B cell (primary cell): Measurements from ENCODE around the gene PPP1R2C. TPM values are rescaled to one million over a fixed set of nuclear protein-coding genes. Genes with fewer than 3 reads are reported as not detected.

Experiments used
- ATAC-seq: fragments of 200-7000 bp; cut with Tn5 transposase; one replicate; pipeline ENCODE4 v1.10.0; 2021; ENCODE audit warnings: low read depth, mild to moderate bottlenecking, moderate number of reproducible peaks, moderate library complexity
- CTCF ChIA-PET: fragments of 350-600 bp; sonication (Branson Sonifier 250); formaldehyde crosslinking; loops from one replicate; lab custom pipeline; 2021; ENCODE audit warnings: antibody characterized with exemption, inconsistent platforms; lab: Charles Lee
- POLR2A ChIA-PET: fragments of 350-600 bp; sonication (Branson Sonifier 250); formaldehyde crosslinking; loops from one replicate; lab custom pipeline; 2021; ENCODE audit warnings: antibody characterized with exemption; lab: Charles Lee
- DNase-seq: peaks from one replicate; pipeline ENCODE4 v3.0.0; 2013
- H2AFZ ChIP-seq: 2 replicates; pipeline ENCODE4 v1.6.1; 2012; ENCODE audit warnings: mild to moderate bottlenecking, low read depth, low read length; ENCODE audit not compliant: insufficient read depth, poor library complexity, severe bottlenecking
- H3K27ac ChIP-seq, 2 donors: 1 replicate in 1 of 2; 2 replicates in 1 of 2; pipeline ENCODE4 v1.5.1; 2012 to 2013; ENCODE audit warnings: low read length in 2 of 2, mild to moderate bottlenecking in 2 of 2, moderate library complexity in 1 of 2
- H3K27me3 ChIP-seq, 4 experiments: fragments of 200-600 bp in 1 of 4; sonication (generic) in 1 of 4; replicated peaks in 1 of 4; 1 replicate in 2 of 4; 2 replicates in 2 of 4; pipeline versions ENCODE4 v1.6.1 to v1.7.0; 2013 to 2016; ENCODE audit warnings: low read length in 3 of 4, mild to moderate bottlenecking in 2 of 4, mixed read lengths in 1 of 4, moderate library complexity in 1 of 4; ENCODE audit not compliant: insufficient read depth in 4 of 4, control insufficient read depth in 3 of 4; ENCODE audit errors: control extremely low read depth in 1 of 4
- H3K36me3 ChIP-seq, 2 experiments: replicated peaks in 1 of 2; 1 replicate in 1 of 2; 2 replicates in 1 of 2; pipeline versions ENCODE4 v1.6.1 to v1.7.1; 2013; ENCODE audit warnings: low read length in 1 of 2; ENCODE audit not compliant: insufficient read depth in 2 of 2, control insufficient read depth in 1 of 2; ENCODE audit errors: control extremely low read depth in 1 of 2, extremely low read depth in 1 of 2
- H3K4me1 ChIP-seq, 2 donors: fragments of 200-600 bp in 1 of 2; sonication (generic) in 1 of 2; 1 replicate in 1 of 2; 2 replicates in 1 of 2; pipeline versions ENCODE4 v1.5.1 to v1.6.1; 2013 to 2017; ENCODE audit warnings: low read length in 2 of 2; ENCODE audit not compliant: control insufficient read depth in 2 of 2, insufficient read depth in 2 of 2
- H3K4me2 ChIP-seq: replicated peaks from 2 replicates; pipeline ENCODE3; 2012; ENCODE audit warnings: mild to moderate bottlenecking, low read depth, low read length; ENCODE audit not compliant: poor library complexity, severe bottlenecking
- H3K4me3 ChIP-seq, 5 experiments: fragments of 200-600 bp in 1 of 5; sonication (generic) in 1 of 5; 1 replicate in 3 of 5; 2 replicates in 2 of 5; pipeline versions ENCODE4 v1.5.1 to v1.7.0; 2011 to 2016; ENCODE audit warnings: low read length in 4 of 5, mild to moderate bottlenecking in 4 of 5, low read depth in 2 of 5, control low read depth in 1 of 5, moderate library complexity in 1 of 5; ENCODE audit not compliant: insufficient read depth in 1 of 5; ENCODE audit errors: control extremely low read depth in 1 of 5, extremely low read depth in 1 of 5
- H3K79me2 ChIP-seq: fragments of 200-600 bp; sonication (generic); one replicate; pipeline ENCODE4 v1.6.0; 2016; ENCODE audit warnings: low read length; ENCODE audit not compliant: control insufficient read depth, insufficient read depth
- H3K9ac ChIP-seq: fragments of 200-600 bp; sonication (generic); 2 replicates; pipeline ENCODE4 v1.6.1; 2017; ENCODE audit warnings: mild to moderate bottlenecking, low read length, moderate library complexity
- H3K9me3 ChIP-seq, 3 donors: one replicate each; pipeline versions ENCODE4 v1.6.1 to v1.7.1; 2013; ENCODE audit warnings: low read length in 2 of 3; ENCODE audit not compliant: control insufficient read depth in 2 of 3, insufficient read depth in 1 of 3; ENCODE audit errors: control extremely low read depth in 1 of 3
- H4K20me1 ChIP-seq: 2 replicates; pipeline ENCODE4 v1.6.0; 2012; ENCODE audit warnings: mild to moderate bottlenecking, low read length; ENCODE audit not compliant: insufficient read depth, control insufficient read depth, poor library complexity, severe bottlenecking
- H3K27ac Mint-ChIP-seq: one replicate; pipeline ENCODE4 v1.8.0; 2021; ENCODE audit warnings: mixed read lengths
- H3K27me3 Mint-ChIP-seq: one replicate; pipeline ENCODE4 v1.8.0; 2021; ENCODE audit warnings: mixed read lengths
- H3K4me1 Mint-ChIP-seq: one replicate; pipeline ENCODE4 v1.8.0; 2021; ENCODE audit warnings: mixed read lengths
- H3K4me3 Mint-ChIP-seq: one replicate; pipeline ENCODE4 v1.8.0; 2021; ENCODE audit warnings: mixed read lengths
- H3K9me3 Mint-ChIP-seq: one replicate; pipeline ENCODE4 v1.8.0; 2022; ENCODE audit warnings: mixed read lengths; ENCODE audit not compliant: insufficient read depth
- CTCF ChIP-seq: fragments of 200-600 bp; IDR thresholded peaks from one replicate; pipeline ENCODE4 v1.8.0; 2022; ENCODE audit warnings: antibody characterized with exemption, mild to moderate bottlenecking
- EZH2 ChIP-seq: IDR thresholded peaks from 2 replicates; pipeline ENCODE4 v1.6.1; 2012; ENCODE audit warnings: borderline replicate concordance, low read depth, mild to moderate bottlenecking, moderate library complexity, low read length; ENCODE audit not compliant: insufficient read depth, poor library complexity, severe bottlenecking
- WGBS: methylation state at CpG from one replicate; pipeline ENCODE4 v1.1.5; 2013; ENCODE audit warnings: missing lambda C conversion rate; ENCODE audit not compliant: insufficient coverage; 5-methylcytosine and 5-hydroxymethylcytosine counted together
- intact Hi-C: fragments of 100-400 bp; cut with micrococcal nuclease; formaldehyde crosslinking; loops from one replicate; pipeline ENCODE4 v1.10.0; 2022
- polyA plus RNA-seq: library from polyadenylated mRNA; depleted of rRNA; stranded (reverse); fragments of >200 nt; gene quantifications from 2 replicates; pipeline ENCODE4 v1.2.3, GENCODE V29; 2012
- total RNA-seq, 2 donors: library from RNA; stranded (reverse); fragments of 120-200 nt in 1 of 2; gene quantifications; 1 replicate in 1 of 2; 2 replicates in 1 of 2; pipeline versions ENCODE4 v1.2.3 to v1.2.4, GENCODE V29; 2013 to 2022

PPP1R2C gene
- total and polyA plus RNA-seq, 2 donors (not counting 1 experiment from before 2014, with no cell fraction given), result 10.6 TPM; not detected in 1

GRCh38 chrX:42804524-42804923 is 26.6 kb upstream of the PPP1R2C start:
- Mint-ChIP-seq H3K27me3 (no peaks in the 10 kb centered on the region), H3K4me3 (no peak overlapping the region), H3K9me3 (no peaks in the 10 kb centered on the region), H3K27ac (no peak overlapping the region), H3K4me1 (peaks cover 10% of the 10 kb centered on the region)
- ChIA-PET CTCF (interaction anchor here (1.1 kb wide), 1 partner anchor 10 kb away, joined by 3 read pairs; no protein-coding TSS in a partner anchor), POLR2A (no interaction called here)
- TF ChIP-seq CTCF, result no peak
- no peak for TF ChIP-seq EZH2
- Histone ChIP-seq H3K9ac (no peak overlapping the region), H3K9me3 (peaks cover 0 to 6% (median 0%) of the 10 kb centered on the region in 3 donors), H3K27me3 (no peaks in the 10 kb centered on the region), H3K27ac (no peak overlapping the region), H3K4me1 (peaks cover 7 to 8% of the 10 kb centered on the region in 2 donors), H3K4me2 (no peak overlapping the region), H3K79me2 (no peaks in the 10 kb centered on the region), H3K36me3 (no peaks in the 10 kb centered on the region), H3K4me3 (no peak overlapping the region), H4K20me1 (no peaks in the 10 kb centered on the region), H2AFZ (peak overlapping the region; percentile 3)
- no CpG with 5 or more reads among the region's 2 CpGs for WGBS
- ATAC-seq (no peak), DNase-seq (no peak)
- intact Hi-C loops, result no loop called here

- intact Hi-C loops, result no loop called here
- no CpG with 5 or more reads among the region's 2 CpGs for WGBS
- H3K4me1 Mint-ChIP-seq, result peaks cover 10% of the 10 kb centered on the region
- DNase-seq, result no peak
- no peak overlapping the region for H2AFZ ChIP-seq
- H3K27ac Mint-ChIP-seq, result no peak overlapping the region
- POLR2A ChIA-PET, result no interaction called here
- no peak overlapping the region for H3K4me3 ChIP-seq
- H3K9ac ChIP-seq, result no peak overlapping the region
- H3K27me3 ChIP-seq, result no peaks in the 10 kb centered on the region
- no peak overlapping the region for H3K4me3 Mint-ChIP-seq
- no peaks in the 10 kb centered on the region for H4K20me1 ChIP-seq
- H3K79me2 ChIP-seq, result no peaks in the 10 kb centered on the region
- ATAC-seq, result no peak
- H3K27me3 Mint-ChIP-seq, result no peaks in the 10 kb centered on the region
- no peaks in the 10 kb centered on the region for H3K9me3 Mint-ChIP-seq
- TF ChIP-seq CTCF (no peak), EZH2 (no peak)
- H3K36me3 ChIP-seq, result no peaks in the 10 kb centered on the region
- CTCF ChIA-PET, result interaction anchor here (0.7 kb wide), 1 partner anchor 26 kb away, joined by 4 read pairs; no protein-coding TSS in a partner anchor
- H3K4me2 ChIP-seq, result no peak overlapping the region
- peaks cover 0 to 8% (median 0%) of the 10 kb centered on the region in 3 donors for H3K9me3 ChIP-seq
- no peak overlapping the region for H3K27ac ChIP-seq
- H3K4me1 ChIP-seq, result peaks cover 7 to 8% of the 10 kb centered on the region in 2 donors
Observed at GRCh38 chrX:42803320-42803719, 25.4 kb upstream of the PPP1R2C start.
